GM19035 (cell line): Measurements from ENCODE around the gene LRP1B.
A peak's percentile ranks its signal among the peaks of the same experiment; 100 is the strongest.
"Not testable (repeated sequence)": the region's sequence is repeated elsewhere in the genome, so short reads cannot be mapped to it uniquely, and the experiment has no call there.

ENCODE experiments used
- ATAC-seq: cut with Tn5 transposase; IDR thresholded peaks from one replicate; pipeline ENCODE4 v1.9.1; 2021; ENCODE audit not compliant: unreplicated experiment

LRP1B gene

DNA sequence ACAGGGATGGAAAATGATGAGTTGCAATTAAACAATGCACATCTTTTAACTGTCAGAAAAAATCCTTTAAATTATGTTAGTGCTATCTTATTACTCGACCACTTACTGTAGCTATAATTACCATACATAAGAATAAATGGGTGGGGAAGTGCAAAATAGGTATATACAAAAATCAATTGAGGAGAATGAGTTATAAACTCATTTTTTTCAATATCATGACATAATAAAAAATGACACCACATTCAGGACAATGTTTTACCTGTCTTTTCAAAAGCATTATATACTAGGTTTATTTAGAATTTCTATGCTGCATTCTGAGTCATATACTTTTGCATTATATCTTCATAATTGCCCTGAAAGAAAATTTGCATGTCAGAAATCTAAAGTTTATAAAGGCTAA lies 1533.6 kb downstream of the LRP1B start:
- no peak for ATAC-seq

DNA sequence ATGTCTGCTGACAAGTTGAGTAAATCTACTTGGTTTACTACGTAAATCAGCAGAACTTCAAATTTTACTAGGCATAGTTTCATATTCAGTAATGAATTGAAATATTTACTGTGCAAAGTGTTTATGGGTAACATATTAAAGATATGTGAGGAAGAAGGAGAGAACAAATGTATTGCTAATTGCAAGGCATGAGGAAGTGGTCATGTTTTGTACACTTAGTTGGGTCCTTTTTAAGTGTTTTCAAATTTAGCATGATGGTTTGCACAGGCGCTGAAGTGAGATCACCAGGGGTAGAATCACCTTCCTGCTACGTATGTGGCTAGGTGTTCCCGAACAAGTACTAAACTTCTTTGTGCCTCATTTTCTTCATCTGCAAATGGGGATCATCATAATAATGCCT lies 1534.4 kb downstream of the LRP1B start:
- ATAC-seq: no peak

DNA sequence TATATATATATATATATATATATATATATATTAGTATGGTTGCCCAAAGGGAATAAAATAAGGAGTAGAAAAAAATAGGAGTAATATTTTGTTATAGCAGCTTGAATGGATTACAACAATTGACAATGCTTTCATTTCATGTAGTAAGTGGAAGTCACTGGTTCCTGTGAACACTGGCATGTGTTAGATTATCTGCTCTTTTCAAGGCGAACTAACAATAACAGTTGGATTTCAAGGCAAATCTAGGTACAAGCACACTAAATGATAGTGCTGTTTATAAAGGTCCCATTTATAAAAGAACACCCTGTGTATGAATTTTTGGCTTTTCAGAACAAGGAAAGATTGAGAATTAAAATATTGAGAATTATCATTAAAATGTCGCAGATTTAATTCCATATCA lies 1535.7 kb downstream of the LRP1B start:
- no peak for ATAC-seq

DNA sequence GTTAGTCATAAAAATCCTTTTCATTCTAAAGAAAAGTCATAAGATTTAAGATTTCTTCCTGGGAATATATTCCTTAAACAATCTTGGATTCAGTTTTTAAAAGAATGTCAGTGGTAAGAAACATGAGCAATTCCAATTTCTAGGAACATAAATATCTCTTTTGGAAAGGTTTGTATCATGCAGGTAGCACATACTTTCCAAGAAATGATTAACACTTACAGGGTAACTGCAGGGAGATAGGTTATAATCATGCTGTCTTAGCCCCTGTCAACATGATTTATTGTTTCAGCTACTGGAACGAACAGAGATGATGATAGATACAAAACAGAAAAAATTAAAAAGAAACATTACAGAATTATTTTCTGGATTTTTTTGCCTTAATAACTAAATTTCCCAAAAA lies 1537.7 kb downstream of the LRP1B start:
- no peak for ATAC-seq

DNA sequence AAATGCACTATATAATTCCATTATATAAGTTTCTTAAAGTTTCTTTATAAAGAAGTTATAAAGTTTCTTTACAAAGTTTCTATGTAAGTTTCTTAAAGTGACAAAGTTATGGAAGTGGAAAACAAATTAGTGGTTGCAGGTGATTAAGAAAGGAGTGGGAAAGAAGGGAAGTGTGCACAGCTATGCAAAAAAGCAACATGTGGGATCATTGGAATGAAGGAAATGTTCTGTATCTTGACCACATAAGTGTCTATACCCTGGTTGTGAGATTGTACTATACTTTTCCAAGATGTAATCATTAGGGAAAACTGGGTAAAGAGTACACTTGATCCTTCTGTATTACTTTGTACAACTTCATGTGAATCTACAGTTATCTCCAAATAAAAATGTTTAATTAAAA lies 1541.1 kb downstream of the LRP1B start:
- ATAC-seq: no peak

DNA sequence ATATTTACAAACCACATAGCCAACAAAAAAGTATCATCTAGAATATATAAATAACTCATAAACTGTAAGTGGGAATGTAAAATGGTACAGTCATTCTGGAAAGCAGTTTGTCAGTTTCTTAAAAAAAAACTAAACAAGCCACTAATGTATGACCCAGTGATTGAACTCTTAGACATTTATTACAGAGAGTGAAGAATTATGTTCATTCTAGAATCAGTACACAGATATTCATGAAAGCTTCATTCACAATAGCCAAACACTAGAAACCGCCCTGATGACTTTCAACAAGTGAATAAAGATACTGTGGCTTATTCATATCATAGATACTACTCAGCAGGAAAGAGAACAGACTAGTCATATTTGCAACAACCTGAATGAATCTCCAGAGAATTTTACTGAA lies 1541.5 kb downstream of the LRP1B start:
- no peak for ATAC-seq

DNA sequence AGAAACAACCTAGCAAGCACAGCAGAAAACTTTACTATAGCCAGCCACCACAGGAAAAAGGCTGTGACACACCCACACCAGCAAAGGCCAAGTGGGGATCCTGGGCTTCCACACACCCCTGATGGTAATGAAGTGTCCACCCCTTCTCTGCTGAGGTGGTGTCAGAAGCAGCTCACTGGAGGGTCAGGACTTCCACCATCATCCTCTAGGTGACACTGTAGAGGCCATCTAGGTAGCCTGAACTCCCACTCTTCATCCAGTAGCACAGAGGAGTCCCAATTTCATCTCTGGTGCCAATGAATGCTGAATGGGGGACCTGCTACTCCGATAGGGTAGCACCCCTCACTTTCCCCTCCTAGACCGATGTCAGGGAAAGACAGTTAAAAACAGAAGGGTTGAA lies 1544.4 kb downstream of the LRP1B start:
- peak; percentile 98 for ATAC-seq

DNA sequence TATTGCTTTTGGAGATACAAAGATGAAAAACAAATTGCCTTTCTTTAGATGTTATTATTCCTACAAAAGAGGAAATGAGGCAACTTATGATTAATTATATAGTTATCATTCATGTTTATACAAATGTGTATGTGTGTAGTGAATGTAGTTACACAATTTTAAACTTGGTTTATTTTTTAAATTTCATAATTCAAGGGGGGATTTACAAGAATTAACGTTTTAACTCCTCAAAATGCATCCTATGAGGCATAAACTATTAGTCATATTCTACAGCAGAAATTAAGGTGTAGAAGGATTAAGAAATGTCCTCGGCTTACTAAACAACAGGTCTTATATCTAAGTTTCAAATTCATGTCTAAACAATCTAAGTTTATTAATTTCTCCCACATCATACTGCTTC lies 1545.8 kb downstream of the LRP1B start:
- ATAC-seq: no peak

DNA sequence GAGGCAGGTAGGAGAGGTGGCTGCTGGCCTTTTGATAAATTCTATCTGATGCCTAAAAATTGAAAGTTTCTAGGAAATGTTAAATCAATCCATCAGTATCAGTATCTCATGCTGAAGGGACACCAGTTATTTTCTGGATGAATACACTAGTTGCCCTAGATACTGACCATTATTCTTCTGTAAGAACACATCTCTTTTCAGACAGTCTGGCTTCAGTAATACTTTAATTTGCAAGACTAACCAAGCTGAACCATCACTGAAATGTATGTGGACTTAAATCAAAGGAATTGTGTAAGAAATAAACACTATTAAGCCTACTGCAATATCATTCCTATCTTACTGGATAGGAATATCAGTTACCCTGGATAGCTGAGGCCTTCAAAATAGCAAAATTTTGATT lies 1546.3 kb downstream of the LRP1B start:
- ATAC-seq: no peak

DNA sequence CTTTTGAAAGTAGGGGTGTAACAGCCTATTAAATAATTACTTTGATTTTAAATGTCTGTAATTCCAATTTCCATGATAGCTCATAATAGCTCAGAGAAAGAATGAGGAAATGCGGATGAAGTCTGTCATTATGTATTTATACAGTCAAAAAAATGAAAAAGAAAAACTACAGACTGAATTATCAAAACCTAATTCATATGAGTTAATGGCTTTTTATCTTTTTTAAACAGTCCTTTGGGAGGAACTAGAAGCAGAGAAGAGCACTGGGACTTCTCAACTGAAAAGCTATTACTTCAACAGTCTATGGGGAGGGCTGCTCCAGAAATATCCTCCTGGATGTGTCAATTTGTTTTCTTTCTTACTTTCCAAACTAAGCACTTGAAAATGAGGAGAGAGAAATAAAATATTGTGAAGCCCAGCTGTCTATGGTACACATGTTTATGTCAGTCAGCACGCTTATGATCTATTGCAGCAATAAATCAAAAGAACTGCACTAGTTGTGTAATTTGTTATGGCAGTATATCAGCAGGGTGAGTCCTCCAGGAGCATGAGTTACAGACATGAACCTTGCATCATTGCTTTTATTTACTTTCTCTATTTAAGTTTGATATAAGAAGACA lies 1550.2 kb downstream of the LRP1B start:
- no peak for ATAC-seq

DNA sequence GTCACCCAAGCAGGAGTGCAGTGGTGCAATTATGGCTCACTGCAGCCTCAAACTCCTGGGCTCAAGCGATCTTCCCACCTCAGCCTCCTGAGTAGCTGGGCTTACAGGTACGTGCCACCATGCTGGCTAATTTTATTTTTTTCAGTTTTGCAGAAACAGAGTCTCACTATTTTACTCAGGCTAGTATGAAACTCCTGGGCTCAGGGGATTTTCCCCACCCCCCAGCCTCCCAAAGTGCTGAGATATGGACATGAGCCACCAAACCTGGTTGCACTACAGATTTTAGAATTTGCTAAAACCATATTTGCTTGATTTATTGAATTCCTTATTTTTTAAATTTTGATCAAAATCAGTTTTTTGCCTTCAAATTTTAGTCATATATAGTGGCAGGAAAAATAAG lies 1553.4 kb downstream of the LRP1B start:
- ATAC-seq: no peak

DNA sequence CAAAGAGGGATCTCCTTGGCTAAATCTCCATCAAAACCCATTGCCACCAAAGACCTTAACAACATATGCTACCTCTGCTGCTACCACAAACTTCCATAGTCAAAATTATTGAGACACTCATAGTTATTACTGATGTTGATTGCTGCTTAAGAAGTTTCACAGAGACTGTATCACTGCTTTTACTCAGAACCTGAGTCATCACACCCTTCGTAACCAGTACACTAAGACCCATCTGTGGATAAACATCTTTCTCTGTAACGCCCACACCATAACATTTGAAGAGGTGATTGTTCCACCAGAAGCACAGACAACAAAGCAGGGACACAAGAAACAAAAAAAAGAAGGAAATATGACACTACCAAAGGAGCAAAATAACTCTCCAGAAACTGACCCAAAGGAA lies 1563.1 kb downstream of the LRP1B start:
- no peak for ATAC-seq

DNA sequence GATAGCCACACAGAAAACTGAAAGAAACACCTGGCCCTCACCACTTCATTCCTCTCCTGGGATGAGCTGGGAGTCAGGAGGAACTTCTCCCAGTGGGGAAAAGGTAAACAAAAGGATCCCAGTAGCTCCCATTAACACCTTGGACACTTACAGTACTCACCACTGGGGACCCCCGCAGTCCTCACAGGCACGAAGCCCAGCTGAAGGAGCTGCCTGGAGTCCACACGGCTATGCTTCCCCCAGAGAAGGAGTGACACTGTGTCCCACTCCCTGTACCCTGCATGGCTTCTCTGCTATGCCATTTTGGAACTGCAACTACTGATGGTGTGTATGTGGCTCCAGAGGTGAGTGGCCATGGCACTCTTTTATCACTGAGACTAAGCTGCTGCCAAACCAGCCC lies 1565.1 kb downstream of the LRP1B start:
- ATAC-seq: no peak

DNA sequence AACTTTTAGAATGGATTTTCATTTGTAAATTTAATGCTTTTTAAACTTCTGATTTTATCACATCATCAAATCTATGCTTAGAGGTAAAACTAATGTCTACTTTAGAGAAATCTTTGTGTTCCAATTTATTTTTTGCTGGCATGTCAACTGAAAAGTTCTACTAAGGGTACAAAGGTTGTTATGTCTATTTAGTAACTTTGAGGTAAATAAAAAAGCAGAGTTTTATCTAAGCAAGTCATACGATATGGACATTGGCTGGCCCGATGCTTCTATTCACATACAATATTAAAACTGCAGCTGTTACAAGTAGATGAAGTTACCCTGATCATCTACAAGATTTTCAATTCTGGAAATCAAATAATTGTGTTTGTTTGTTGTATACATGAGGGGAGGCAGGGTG lies 1575.1 kb downstream of the LRP1B start:
- ATAC-seq: no peak

DNA sequence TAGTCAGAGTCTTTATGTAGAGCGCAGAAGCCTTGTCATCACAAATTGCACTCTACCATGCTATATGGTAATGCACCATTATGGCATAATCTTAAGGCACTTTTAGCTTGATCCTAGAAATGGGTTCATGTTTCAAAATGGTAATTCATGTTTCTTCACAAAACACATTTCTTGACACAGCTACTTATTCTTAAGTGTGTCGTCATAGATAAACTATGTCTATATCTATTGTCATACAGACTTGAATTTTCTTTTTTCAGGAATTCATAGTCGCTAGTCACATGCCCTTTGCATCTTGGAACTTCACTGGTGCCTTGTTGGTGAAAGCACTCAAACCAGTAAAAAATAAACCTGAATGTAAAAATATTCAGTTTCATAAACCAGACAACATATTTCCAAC lies 1578.2 kb downstream of the LRP1B start:
- ATAC-seq: no peak

DNA sequence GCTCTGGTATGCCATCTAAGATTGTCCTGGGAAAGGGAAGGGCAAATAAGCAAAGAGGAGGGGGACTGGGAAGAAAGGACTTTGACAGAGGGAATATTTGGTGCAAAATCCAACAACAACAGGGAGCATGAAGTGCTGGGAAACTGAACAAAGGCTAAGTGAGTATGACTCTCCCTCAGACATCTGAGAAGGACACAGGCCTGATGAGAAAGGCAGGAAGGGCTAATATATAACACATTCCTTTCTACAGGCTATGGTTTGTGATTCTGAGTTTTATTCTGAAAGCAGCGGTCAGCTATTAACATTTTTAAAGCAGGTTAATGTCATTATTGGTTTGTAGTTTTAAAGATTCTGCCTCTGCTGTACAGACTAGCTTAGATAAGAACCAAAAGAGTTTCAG lies 1579.5 kb downstream of the LRP1B start:
- no peak for ATAC-seq

DNA sequence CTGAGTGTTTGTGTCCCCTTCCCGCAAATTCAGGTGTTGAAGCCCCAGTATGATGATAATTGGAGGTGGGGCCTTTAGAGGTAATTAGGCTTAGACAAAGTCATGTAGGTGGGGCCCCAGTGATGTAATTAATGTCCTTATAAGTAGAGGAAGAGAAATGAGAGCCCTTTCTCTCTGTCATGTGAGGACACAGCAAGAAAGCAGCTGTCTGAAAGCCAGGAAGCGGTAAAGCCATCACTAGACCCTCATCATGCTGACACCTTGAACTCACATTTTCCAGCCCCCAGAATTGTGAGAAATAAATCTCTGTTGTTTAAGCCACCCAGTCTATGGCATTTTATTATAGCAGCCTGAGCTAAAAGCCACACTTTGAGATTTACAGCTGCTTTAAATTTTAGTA lies 1580.0 kb downstream of the LRP1B start:
- ATAC-seq: no peak

DNA sequence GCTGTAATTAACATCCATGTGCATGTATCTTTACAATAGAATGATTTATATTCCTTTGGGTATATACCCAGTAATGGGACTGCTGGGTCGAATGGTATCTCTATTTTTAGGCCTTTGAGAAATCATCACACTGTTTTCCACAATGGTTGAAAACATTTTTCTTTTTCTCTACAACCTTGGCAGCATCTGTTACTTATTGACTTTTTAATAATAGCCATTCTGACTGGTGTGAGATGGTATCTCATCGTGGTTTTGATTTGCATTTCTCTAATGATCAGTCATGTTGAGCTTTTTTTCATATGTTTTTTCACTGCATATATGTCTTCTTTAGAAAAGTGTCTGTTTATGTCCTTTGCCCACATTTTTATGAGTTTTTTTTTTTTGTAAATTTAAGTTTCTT lies 1586.0 kb downstream of the LRP1B start:
- ATAC-seq: not testable (repeated sequence)

DNA sequence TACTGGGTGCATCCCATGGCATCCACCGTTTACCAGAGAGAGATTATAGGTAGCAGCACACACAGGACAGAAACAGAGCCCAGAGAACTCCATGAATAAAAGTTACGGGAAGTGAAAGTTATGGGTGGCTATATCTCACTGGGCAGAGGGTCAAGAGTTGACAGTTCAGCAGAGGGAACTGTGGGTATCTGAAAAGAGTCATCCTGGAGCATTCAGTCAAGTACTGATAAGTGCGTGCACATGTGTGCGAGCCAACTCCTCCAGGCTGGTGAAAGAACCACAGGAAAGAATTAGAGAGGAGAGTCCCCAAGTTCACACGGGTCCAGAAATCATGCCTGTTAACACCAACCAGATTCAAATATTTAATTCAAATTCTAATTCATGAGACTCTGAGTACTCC lies 1588.2 kb downstream of the LRP1B start:
- no peak for ATAC-seq

DNA sequence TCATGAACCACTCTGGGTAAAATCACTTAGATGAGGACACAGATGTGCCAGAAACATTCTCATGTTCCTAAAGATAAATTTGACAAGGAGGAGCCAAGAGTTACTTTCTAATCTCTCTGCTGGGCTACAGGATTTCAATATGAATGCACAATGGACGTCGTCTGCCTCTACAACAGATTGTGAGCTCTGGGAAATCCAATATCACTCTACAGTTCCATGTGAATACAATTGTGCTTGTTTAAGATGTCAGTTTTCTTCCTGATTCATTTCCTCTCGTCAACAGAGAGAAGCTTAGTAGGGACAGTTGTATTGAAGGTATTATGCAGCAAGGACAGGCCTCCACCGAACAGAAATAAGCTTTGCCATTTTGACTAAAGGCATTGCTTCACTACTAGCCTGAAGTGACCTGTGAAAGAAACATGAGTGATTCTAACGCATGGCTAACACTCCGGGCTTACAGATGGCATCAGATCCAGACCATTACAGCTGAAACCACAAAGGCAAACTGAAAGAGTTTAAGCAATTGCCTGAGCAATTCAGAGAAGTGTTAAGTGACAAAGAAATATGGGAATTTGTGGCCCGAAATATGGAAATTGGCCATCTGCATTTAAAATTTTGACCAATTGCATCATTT lies 1591.5 kb downstream of the LRP1B start:
- ATAC-seq: no peak

DNA sequence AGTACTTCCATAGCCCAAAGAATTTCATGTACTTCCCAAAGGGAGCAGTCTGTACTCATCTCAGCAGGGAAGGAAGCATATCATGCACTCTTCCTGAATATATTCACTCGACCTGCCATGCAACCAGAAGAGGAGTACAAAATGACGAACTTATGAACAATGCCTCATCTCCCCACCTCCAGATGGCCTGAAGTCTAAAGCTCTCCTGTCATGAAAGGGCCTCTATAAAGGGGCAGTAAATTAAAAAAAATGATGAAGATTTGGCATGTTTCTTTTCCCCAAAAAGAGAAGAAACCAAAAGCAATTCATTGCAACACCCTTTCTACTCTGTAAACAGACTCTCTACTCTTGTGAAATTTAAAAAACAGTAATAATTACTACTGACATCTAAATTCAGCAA lies 1601.1 kb downstream of the LRP1B start:
- ATAC-seq: no peak

DNA sequence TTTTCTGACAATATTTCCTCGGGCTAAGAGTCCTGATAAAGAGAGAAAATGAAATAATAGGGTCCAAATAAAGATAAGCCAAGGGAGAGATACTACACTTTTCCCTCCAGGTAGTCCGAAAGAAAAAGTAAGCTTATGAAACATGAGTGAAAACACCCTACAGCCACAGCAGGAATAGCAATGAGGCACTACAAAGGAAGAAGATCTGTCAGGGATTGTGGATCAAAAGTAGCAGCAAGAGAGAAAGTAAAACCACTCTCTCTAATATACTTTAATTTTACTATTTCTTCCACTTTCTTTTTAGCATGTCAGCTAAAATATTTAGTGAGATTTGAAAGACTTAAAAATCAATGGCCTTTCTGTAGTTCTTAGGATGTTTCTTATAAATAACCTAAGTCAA lies 1601.8 kb downstream of the LRP1B start:
- ATAC-seq: no peak

DNA sequence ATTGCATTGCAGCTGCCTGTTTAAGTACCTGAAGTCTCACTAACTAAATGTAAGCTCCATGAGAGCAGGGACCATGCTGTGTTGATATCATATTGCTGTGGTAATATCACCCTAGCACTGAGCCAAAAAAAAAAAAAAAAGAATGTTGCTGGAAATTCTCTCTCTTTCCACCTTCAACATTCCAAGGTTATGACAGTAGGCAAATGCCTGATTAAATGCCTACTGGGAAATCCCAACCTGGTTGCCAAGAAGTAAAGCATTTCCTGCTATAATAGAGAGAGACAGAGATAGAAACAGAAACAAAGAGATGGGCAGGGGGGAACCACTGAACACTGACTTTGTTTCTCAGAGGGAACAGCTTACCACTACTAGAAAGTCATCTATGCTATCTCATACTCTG lies 1604.2 kb downstream of the LRP1B start:
- ATAC-seq: no peak
